H9 (cell line): Measurements from ENCODE around the gene C3. TPM values are rescaled to one million over a fixed set of nuclear protein-coding genes. Genes with fewer than 3 reads are reported as not detected.

ENCODE experiments used
- DNase-seq: peaks from one replicate; pipeline ENCODE4 v3.0.0-alpha.2; 2017
- H2AFZ ChIP-seq: one replicate; pipeline ENCODE4 v1.6.1; 2013; ENCODE audit warnings: mild to moderate bottlenecking, low read length, control low read depth, moderate library complexity
- H2AK5ac ChIP-seq: 2 replicates; pipeline ENCODE4 v1.6.1; 2013; ENCODE audit warnings: low read length, control low read depth, mixed read lengths; ENCODE audit not compliant: insufficient read length
- H2BK120ac ChIP-seq: one replicate; pipeline ENCODE4 v1.6.1; 2013; ENCODE audit warnings: low read depth, mild to moderate bottlenecking, low read length, control low read depth, inconsistent platforms; ENCODE audit not compliant: poor library complexity, severe bottlenecking
- H2BK12ac ChIP-seq: 2 replicates; pipeline ENCODE4 v1.6.1; 2013; ENCODE audit warnings: low read length, control low read depth, mixed read lengths, low read depth; ENCODE audit not compliant: insufficient read length
- H2BK15ac ChIP-seq: 2 replicates; pipeline ENCODE4 v1.6.1; 2013; ENCODE audit warnings: low read depth, low read length, control low read depth
- H2BK20ac ChIP-seq: one replicate; pipeline ENCODE4 v1.6.1; 2013; ENCODE audit warnings: low read depth, mild to moderate bottlenecking, low read length, control low read depth, inconsistent platforms; ENCODE audit not compliant: poor library complexity, severe bottlenecking
- H2BK5ac ChIP-seq: 2 replicates; pipeline ENCODE4 v1.6.1; 2013; ENCODE audit warnings: low read length, control low read depth, mixed read lengths; ENCODE audit not compliant: insufficient read length
- H3K14ac ChIP-seq: 2 replicates; pipeline ENCODE4 v1.6.1; 2013; ENCODE audit warnings: low read length, control low read depth; ENCODE audit not compliant: insufficient read depth
- H3K18ac ChIP-seq: 2 replicates; pipeline ENCODE4 v1.6.1; 2013; ENCODE audit warnings: low read depth, mild to moderate bottlenecking, mixed read lengths, low read length, control low read depth; ENCODE audit not compliant: insufficient read length
- H3K23ac ChIP-seq: 2 replicates; pipeline ENCODE4 v1.6.1; 2013; ENCODE audit warnings: low read length, control low read depth, mixed read lengths, low read depth; ENCODE audit not compliant: insufficient read length
- H3K23me2 ChIP-seq: 2 replicates; pipeline ENCODE4 v1.6.1; 2013; ENCODE audit warnings: low read depth, mild to moderate bottlenecking, mixed read lengths, low read length, control low read depth; ENCODE audit not compliant: insufficient read length, poor library complexity, severe bottlenecking
- H3K27ac ChIP-seq: 2 replicates; pipeline ENCODE4 v1.5.1; 2013; ENCODE audit warnings: low read length, control low read depth, mixed read lengths, low read depth; ENCODE audit not compliant: insufficient read length
- H3K27me3 ChIP-seq: 2 replicates; pipeline ENCODE4 v1.6.1; 2013; ENCODE audit warnings: low read length, control low read depth, inconsistent platforms; ENCODE audit not compliant: insufficient read depth
- H3K4ac ChIP-seq: 2 replicates; pipeline ENCODE4 v1.6.1; 2013; ENCODE audit warnings: low read depth, mild to moderate bottlenecking, control low read depth, inconsistent platforms, low read length, moderate library complexity
- H3K4me1 ChIP-seq: 2 replicates; pipeline ENCODE4 v1.6.1; 2013; ENCODE audit warnings: low read length, control low read depth, inconsistent platforms; ENCODE audit not compliant: insufficient read depth
- H3K4me2 ChIP-seq: 2 replicates; pipeline ENCODE4 v1.6.1; 2013; ENCODE audit warnings: low read length, control low read depth, mixed read lengths; ENCODE audit not compliant: insufficient read length, insufficient read depth
- H3K56ac ChIP-seq: 2 replicates; pipeline ENCODE4 v1.6.1; 2013; ENCODE audit warnings: low read depth, mild to moderate bottlenecking, mixed read lengths, low read length, control low read depth; ENCODE audit not compliant: insufficient read length
- H3K79me1 ChIP-seq: 2 replicates; pipeline ENCODE4 v1.6.1; 2013; ENCODE audit warnings: low read depth, mild to moderate bottlenecking, moderate library complexity, low read length, control low read depth, inconsistent platforms; ENCODE audit not compliant: insufficient read depth, poor library complexity, severe bottlenecking
- H3K79me2 ChIP-seq: 2 replicates; pipeline ENCODE4 v1.6.1; 2013; ENCODE audit warnings: low read length, control low read depth, inconsistent platforms; ENCODE audit not compliant: insufficient read depth
- H3K9ac ChIP-seq: 2 replicates; pipeline ENCODE4 v1.6.1; 2013; ENCODE audit warnings: low read length, control low read depth, mixed read lengths; ENCODE audit not compliant: insufficient read length; ENCODE audit errors: extremely low read depth
- H3K9me3 ChIP-seq: one replicate; pipeline ENCODE4 v1.6.1; 2013; ENCODE audit warnings: low read depth, low read length, inconsistent platforms; ENCODE audit not compliant: control insufficient read depth
- H3T11ph ChIP-seq: one replicate; pipeline ENCODE4 v1.6.1; 2013; ENCODE audit warnings: mild to moderate bottlenecking, low read length, control low read depth, inconsistent platforms
- H4K20me1 ChIP-seq: one replicate; pipeline ENCODE4 v1.6.1; 2013; ENCODE audit not compliant: control insufficient read depth, insufficient read length, insufficient read depth
- H4K5ac ChIP-seq: 2 replicates; pipeline ENCODE4 v1.6.1; 2013; ENCODE audit warnings: low read depth, mild to moderate bottlenecking, mixed read lengths, low read length, control low read depth; ENCODE audit not compliant: insufficient read length
- H4K8ac ChIP-seq: replicated peaks from 2 replicates; pipeline ENCODE4 v1.6.1; 2013; ENCODE audit warnings: low read length, control low read depth, mixed read lengths, low read depth; ENCODE audit not compliant: insufficient read length
- H4K91ac ChIP-seq: 2 replicates; pipeline ENCODE4 v1.6.1; 2013; ENCODE audit warnings: low read depth, mild to moderate bottlenecking, moderate library complexity, mixed read lengths, low read length, control low read depth; ENCODE audit not compliant: insufficient read length
- H3K27ac Mint-ChIP-seq, 3 experiments: 2 replicates in 2 of 3; 3 replicates in 1 of 3; pipeline ENCODE4 v1.8.0; 2020 to 2021; ENCODE audit warnings: mixed read lengths in 3 of 3, mild to moderate bottlenecking in 1 of 3, moderate library complexity in 1 of 3
- H3K27me3 Mint-ChIP-seq: 2 replicates; pipeline ENCODE4 v1.8.0; 2021; ENCODE audit warnings: low read depth, mild to moderate bottlenecking, moderate library complexity, mixed read lengths
- H3K36me3 Mint-ChIP-seq, 3 experiments: 2 replicates in 2 of 3; 3 replicates in 1 of 3; pipeline ENCODE4 v1.8.0; 2020 to 2021; ENCODE audit warnings: low read depth in 3 of 3, mixed read lengths in 3 of 3; ENCODE audit not compliant: insufficient read depth in 1 of 3
- H3K4me1 Mint-ChIP-seq, 2 experiments: 2 replicates each; pipeline ENCODE4 v1.8.0; 2020; ENCODE audit warnings: mixed read lengths in 2 of 2
- H3K4me3 Mint-ChIP-seq, 2 experiments: 2 replicates in 1 of 2; 3 replicates in 1 of 2; pipeline ENCODE4 v1.8.0; 2020 to 2021; ENCODE audit warnings: mild to moderate bottlenecking in 2 of 2, mixed read lengths in 2 of 2, moderate library complexity in 1 of 2
- H3K9me3 Mint-ChIP-seq, 2 experiments: 2 replicates in 1 of 2; 3 replicates in 1 of 2; pipeline ENCODE4 v1.8.0; 2020; ENCODE audit warnings: mild to moderate bottlenecking in 2 of 2, mixed read lengths in 2 of 2, moderate library complexity in 1 of 2
- WGBS: extraction: QIAGEN DNeasy Blood & Tissue Kit; methylation state at CpG from one replicate; pipeline ENCODE4 v1.1.7; 2013; ENCODE audit warnings: missing lambda C conversion rate, low lambda C conversion rate, mixed read lengths; ENCODE audit not compliant: insufficient read length; ENCODE audit errors: extremely low coverage; 5-methylcytosine and 5-hydroxymethylcytosine counted together
- total RNA-seq: library from RNA; stranded (reverse); gene quantifications from 2 replicates; pipeline ENCODE4 v1.2.1, GENCODE V29; 2021
- TF ChIP-seq, protein P1 (sequence below): fragments of 200-600 bp; sonication (generic); conservative IDR thresholded peaks from 3 replicates; pipeline ENCODE4 v1.8.0; 2021; ENCODE audit warnings: antibody characterized with exemption, mild to moderate bottlenecking

C3 gene
- total RNA-seq, 1 experiment from 2014 or later, result 5.9 TPM

GRCh38 chr19:6648141-6648715 is 72.2 kb downstream of the C3 start:
- no peaks in the 10 kb centered on the region for H3K23me2 ChIP-seq
- H3K79me1 ChIP-seq, result no peaks in the 10 kb centered on the region
- H4K8ac ChIP-seq, result no peak overlapping the region
- H2AFZ ChIP-seq, result no peak overlapping the region
- H3K4me2 ChIP-seq, result no peak overlapping the region
- no peak overlapping the region for H3T11ph ChIP-seq
- Mint-ChIP-seq H3K36me3 (peaks cover 0 to 3% (median 0%) of the 10 kb centered on the region in 3 experiments; a peak in 1 of 7 replicates), H3K4me3 (no peak overlapping the region), H3K4me1 (no peaks in the 10 kb centered on the region), H3K9me3 (peaks cover 22 to 75% of the 10 kb centered on the region in 2 experiments), H3K27me3 (peaks cover 21% of the 10 kb centered on the region), H3K27ac (no peak overlapping the region)
- no peak overlapping the region for H4K91ac ChIP-seq
- TF ChIP-seq, protein P1, sequence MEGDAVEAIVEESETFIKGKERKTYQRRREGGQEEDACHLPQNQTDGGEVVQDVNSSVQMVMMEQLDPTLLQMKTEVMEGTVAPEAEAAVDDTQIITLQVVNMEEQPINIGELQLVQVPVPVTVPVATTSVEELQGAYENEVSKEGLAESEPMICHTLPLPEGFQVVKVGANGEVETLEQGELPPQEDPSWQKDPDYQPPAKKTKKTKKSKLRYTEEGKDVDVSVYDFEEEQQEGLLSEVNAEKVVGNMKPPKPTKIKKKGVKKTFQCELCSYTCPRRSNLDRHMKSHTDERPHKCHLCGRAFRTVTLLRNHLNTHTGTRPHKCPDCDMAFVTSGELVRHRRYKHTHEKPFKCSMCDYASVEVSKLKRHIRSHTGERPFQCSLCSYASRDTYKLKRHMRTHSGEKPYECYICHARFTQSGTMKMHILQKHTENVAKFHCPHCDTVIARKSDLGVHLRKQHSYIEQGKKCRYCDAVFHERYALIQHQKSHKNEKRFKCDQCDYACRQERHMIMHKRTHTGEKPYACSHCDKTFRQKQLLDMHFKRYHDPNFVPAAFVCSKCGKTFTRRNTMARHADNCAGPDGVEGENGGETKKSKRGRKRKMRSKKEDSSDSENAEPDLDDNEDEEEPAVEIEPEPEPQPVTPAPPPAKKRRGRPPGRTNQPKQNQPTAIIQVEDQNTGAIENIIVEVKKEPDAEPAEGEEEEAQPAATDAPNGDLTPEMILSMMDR, result no peak
- H3K4ac ChIP-seq, result no peak overlapping the region
- H3K23ac ChIP-seq, result no peak overlapping the region
- H2BK120ac ChIP-seq, result no peak overlapping the region
- H2AK5ac ChIP-seq, result no peak overlapping the region
- H3K9ac ChIP-seq, result no peak overlapping the region
- no peak for DNase-seq
- no peak overlapping the region for H3K56ac ChIP-seq
- H3K79me2 ChIP-seq, result no peaks in the 10 kb centered on the region
- no peak overlapping the region for H2BK12ac ChIP-seq
- no peak overlapping the region for H3K18ac ChIP-seq
- H3K27ac ChIP-seq, result no peak overlapping the region
- WGBS, result no CpG with 5 or more reads among the region's 9 CpGs
- no peaks in the 10 kb centered on the region for H3K9me3 ChIP-seq
- no peak overlapping the region for H2BK5ac ChIP-seq
- H4K20me1 ChIP-seq, result no peaks in the 10 kb centered on the region
- H2BK20ac ChIP-seq, result no peak overlapping the region
- no peak overlapping the region for H2BK15ac ChIP-seq
- H4K5ac ChIP-seq, result no peak overlapping the region
- H3K14ac ChIP-seq, result no peak overlapping the region
- H3K27me3 ChIP-seq, result no peaks in the 10 kb centered on the region
- H3K4me1 ChIP-seq, result no peaks in the 10 kb centered on the region
